Cardiac muscle cell (in vitro differentiated cells and primary cell): ENCODE measurements around the gene FCGR3A. TPM values are rescaled to one million over a fixed set of nuclear protein-coding genes. Genes with fewer than 3 reads are reported as not detected.
A peak's percentile ranks its signal among the peaks of the same experiment; 100 is the strongest.
"Not testable (repeated sequence)": the region's sequence is repeated elsewhere in the genome, so short reads cannot be mapped to it uniquely, and the experiment has no call there.

Source experiments
- DNase-seq, 2 donors: peaks; one replicate each; pipeline versions ENCODE4 v3.0.0 to v3.0.0-alpha.2; 2010 to 2017; ENCODE audit warnings: low read depth in 1 of 2, low spot score in 1 of 2
- H3K27ac ChIP-seq: fragments of 200-600 bp; sonication (generic); 2 replicates; pipeline ENCODE4 v1.5.1; 2016
- H3K27me3 ChIP-seq: fragments of 200-600 bp; sonication (generic); 2 replicates; pipeline ENCODE4 v1.6.0; 2016; ENCODE audit warnings: control low read depth
- H3K36me3 ChIP-seq: fragments of 200-600 bp; sonication (generic); 2 replicates; pipeline ENCODE4 v1.5.1; 2016; ENCODE audit warnings: control low read depth
- H3K4me1 ChIP-seq: fragments of 200-600 bp; sonication (generic); 2 replicates; pipeline ENCODE4 v1.8.1; 2017; ENCODE audit warnings: low read depth, mild to moderate bottlenecking, mixed run types
- H3K4me3 ChIP-seq: fragments of 200-600 bp; sonication (generic); 2 replicates; pipeline ENCODE4 v1.5.1; 2016; ENCODE audit warnings: mild to moderate bottlenecking
- H3K9me3 ChIP-seq: fragments of 200-600 bp; sonication (generic); 2 replicates; pipeline ENCODE4 v1.5.1; 2017; ENCODE audit warnings: low read depth, mild to moderate bottlenecking, control low read depth
- CTCF ChIP-seq: IDR thresholded peaks from 2 replicates; pipeline ENCODE4 v1.5.1; 2012; ENCODE audit warnings: low read depth, mild to moderate bottlenecking, low read length
- polyA plus RNA-seq: library from polyadenylated mRNA; unstranded; fragments of >200 nt; fragmentation: Nextera tagmentation; extraction: Ambion mirVana; gene quantifications from 2 replicates; pipeline ENCODE4 v1.2.1, GENCODE V29; 2016
- total RNA-seq: library from RNA; depleted of rRNA; stranded (reverse); fragments of >200 nt; gene quantifications from 2 replicates; pipeline ENCODE4 v1.2.3, GENCODE V29; 2016

The FCGR3A gene
- total and polyA plus RNA-seq, 2 experiments from 2014 or later = not detected

- TF ChIP-seq CTCF = no peak
- DNase-seq = peak in 1 of 2 donors; percentile 43
Measured at GRCh38 chr1:161531986-161532643, 17.5 kb downstream of the FCGR3A start.

GRCh38 chr1:161530671-161531641, 18.7 kb downstream of the FCGR3A start:
- Histone ChIP-seq H3K27ac (peak overlapping the region; percentile 70), H3K4me1 (peaks cover 14% of the 10 kb centered on the region), H3K27me3 (peaks cover 29% of the 10 kb centered on the region), H3K4me3 (peak overlapping the region; percentile 41)
- H3K36me3 ChIP-seq, H3K9me3 ChIP-seq: not testable (repeated sequence)
- peak; percentile 93 to 96 for DNase-seq

More at GRCh38 chr1:161531986-161532643, 17.5 kb downstream of the FCGR3A start:
- no peaks in the 10 kb centered on the region for H3K36me3 ChIP-seq
- H3K27me3 ChIP-seq = peaks cover 19% of the 10 kb centered on the region
- peak overlapping the region; percentile 41 for H3K4me3 ChIP-seq
- peak overlapping the region; percentile 38 for H3K27ac ChIP-seq
- peaks cover 14% of the 10 kb centered on the region for H3K4me1 ChIP-seq
- no peaks in the 10 kb centered on the region for H3K9me3 ChIP-seq

GRCh38 chr1:161530158-161530557, 19.5 kb downstream of the FCGR3A start:
- peaks cover 14% of the 10 kb centered on the region for H3K4me1 ChIP-seq
- H3K4me3 ChIP-seq = peak overlapping the region; percentile 41
- H3K27ac ChIP-seq, H3K36me3 ChIP-seq, H3K9me3 ChIP-seq: not testable (repeated sequence)
- H3K27me3 ChIP-seq = peaks cover 35% of the 10 kb centered on the region
- peak; percentile 34 to 83 for DNase-seq

- peak overlapping the region; percentile 41 for H3K4me3 ChIP-seq
- DNase-seq = peak in 1 of 2 donors; percentile 21
- not testable (repeated sequence) for H3K36me3 ChIP-seq, H3K27ac ChIP-seq, H3K9me3 ChIP-seq
- peaks cover 14% of the 10 kb centered on the region for H3K4me1 ChIP-seq
- H3K27me3 ChIP-seq = peaks cover 39% of the 10 kb centered on the region
Measured at GRCh38 chr1:161529463-161530104, 20.0 kb downstream of the FCGR3A start.

DNA sequence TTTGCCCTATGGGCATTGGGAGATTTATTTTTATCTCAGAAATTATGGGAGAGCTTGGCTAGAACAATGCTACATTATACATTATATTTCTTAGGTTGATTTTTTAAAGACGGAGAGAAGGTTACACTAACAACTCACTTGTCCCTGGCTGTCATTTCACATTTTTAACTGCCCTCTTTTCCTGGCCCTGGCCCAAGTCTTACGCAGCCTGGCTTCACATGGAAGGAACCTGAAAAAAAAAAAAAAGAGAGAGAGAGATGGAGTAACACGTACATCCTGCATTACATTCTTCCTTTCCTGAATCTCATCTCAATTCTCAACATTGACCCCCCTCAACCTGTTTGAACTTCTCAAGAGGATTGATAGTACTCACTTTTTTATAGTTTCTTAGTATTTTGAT, 21.1 kb downstream of the FCGR3A start:
- H3K9me3 ChIP-seq, H3K36me3 ChIP-seq, H3K27ac ChIP-seq, H3K4me3 ChIP-seq, DNase-seq: not testable (repeated sequence)
- Histone ChIP-seq H3K4me1 (peaks cover 14% of the 10 kb centered on the region), H3K27me3 (peaks cover 39% of the 10 kb centered on the region)

DNA sequence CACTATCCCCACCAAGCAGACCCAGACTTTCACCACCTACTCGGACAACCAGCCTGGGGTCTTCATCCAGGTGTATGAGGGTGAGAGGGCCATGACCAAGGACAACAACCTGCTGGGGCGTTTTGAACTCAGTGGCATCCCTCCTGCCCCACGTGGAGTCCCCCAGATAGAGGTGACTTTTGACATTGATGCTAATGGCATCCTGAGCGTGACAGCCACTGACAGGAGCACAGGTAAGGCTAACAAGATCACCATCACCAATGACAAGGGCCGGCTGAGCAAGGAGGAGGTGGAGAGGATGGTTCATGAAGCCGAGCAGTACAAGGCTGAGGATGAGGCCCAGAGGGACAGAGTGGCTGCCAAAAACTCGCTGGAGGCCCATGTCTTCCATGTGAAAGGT, 23.7 kb downstream of the FCGR3A start:
- H3K4me1 ChIP-seq, H3K36me3 ChIP-seq, H3K4me3 ChIP-seq, H3K9me3 ChIP-seq, H3K27ac ChIP-seq, DNase-seq: not testable (repeated sequence)
- H3K27me3 ChIP-seq = peaks cover 39% of the 10 kb centered on the region

GRCh38 chr1:161525321-161525720, 24.3 kb downstream of the FCGR3A start:
- not testable (repeated sequence) for DNase-seq, H3K4me1 ChIP-seq, H3K4me3 ChIP-seq, H3K27ac ChIP-seq, H3K9me3 ChIP-seq, H3K36me3 ChIP-seq
- H3K27me3 ChIP-seq = peaks cover 39% of the 10 kb centered on the region

GRCh38 chr1:161524742-161525291, 24.8 kb downstream of the FCGR3A start:
- not testable (repeated sequence) for H3K27ac ChIP-seq, H3K36me3 ChIP-seq, H3K4me1 ChIP-seq, H3K9me3 ChIP-seq, DNase-seq
- Histone ChIP-seq H3K27me3 (peaks cover 36% of the 10 kb centered on the region), H3K4me3 (peak overlapping the region; percentile 22)

DNA sequence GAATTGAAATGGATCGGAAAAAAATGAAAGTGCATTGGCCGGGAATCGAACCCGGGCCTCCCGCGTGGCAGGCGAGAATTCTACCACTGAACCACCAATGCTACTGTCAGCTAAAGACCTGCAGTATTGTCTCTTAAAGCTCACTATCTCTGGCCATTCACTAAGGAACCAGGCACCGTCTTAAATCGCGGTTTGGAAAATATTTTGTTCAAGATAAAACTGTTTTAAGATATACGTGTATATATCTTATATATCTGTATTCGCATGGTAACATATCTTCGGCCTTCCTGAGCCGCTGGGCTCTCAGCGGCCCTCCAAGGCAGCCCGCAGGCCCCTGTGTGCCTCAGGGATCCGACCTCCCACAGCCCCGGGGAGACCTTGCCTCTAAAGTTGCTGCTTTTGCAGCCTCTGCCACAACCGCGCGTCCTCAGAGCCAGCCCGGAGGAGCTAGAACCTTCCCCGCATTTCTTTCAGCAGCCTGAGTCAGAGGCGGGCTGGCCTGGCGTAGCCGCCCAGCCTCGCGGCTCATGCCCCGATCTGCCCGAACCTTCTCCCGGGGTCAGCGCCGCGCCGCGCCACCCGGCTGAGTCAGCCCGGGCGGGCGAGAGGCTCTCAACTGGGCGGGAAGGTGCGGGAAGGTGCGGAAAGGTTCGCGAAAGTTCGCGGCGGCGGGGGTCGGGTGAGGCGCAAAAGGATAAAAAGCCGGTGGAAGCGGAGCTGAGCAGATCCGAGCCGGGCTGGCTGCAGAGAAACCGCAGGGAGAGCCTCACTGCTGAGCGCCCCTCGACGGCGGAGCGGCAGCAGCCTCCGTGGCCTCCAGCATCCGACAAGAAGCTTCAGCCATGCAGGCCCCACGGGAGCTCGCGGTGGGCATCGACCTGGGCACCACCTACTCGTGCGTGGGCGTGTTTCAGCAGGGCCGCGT, 25.5 kb downstream of the FCGR3A start, which contains the start of gene HSPA6:
Gene HSPA6, plus strand, starts transcription at position 724 of the 925 bp plus-strand sequence. Its CDS starts 119 bp downstream, at position 843.
- peaks cover 30% of the 10 kb centered on the region for H3K27me3 ChIP-seq
- H3K36me3 ChIP-seq, H3K9me3 ChIP-seq, H3K4me1 ChIP-seq: not testable (repeated sequence)
- H3K27ac ChIP-seq = peak within 1 kb of the TSS; percentile 31
- peak; percentile 74 to 89 for DNase-seq
- peak within 1 kb of the TSS; percentile 70 for H3K4me3 ChIP-seq

- Histone ChIP-seq H3K4me3 (peak overlapping the region; percentile 70), H3K27me3 (peaks cover 23% of the 10 kb centered on the region)
- not testable (repeated sequence) for H3K4me1 ChIP-seq, H3K9me3 ChIP-seq, H3K36me3 ChIP-seq, H3K27ac ChIP-seq, DNase-seq
Measured at GRCh38 chr1:161523041-161523816, 26.4 kb downstream of the FCGR3A start.

DNA sequence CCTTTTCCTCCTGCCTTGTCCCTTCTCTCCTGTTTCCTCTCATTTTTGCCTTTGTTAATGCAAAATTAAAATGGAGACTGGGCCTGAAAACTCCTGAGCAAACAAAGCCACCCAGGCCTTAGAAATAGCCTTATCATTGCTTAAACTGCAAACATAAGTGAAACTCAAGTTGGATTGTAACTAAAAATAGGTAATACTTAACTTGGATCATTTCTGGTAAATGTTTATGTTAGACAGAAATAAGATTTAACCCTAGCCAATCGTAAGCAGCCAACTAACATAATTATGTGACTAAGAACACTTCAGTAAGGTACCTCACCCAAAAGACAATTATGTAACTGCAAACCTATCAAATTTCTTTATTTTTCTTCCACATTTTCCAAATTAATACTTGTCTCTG, 35.7 kb downstream of the FCGR3A start:
- not testable (repeated sequence) for H3K27me3 ChIP-seq, DNase-seq, H3K4me1 ChIP-seq, H3K36me3 ChIP-seq, H3K9me3 ChIP-seq, H3K4me3 ChIP-seq, H3K27ac ChIP-seq
